ENCODE data around the gene CSNK2B.

GRCh38 chr6:31619805-31620585 is 45.9 kb upstream of the CSNK2B start:
- TF ChIP-seq POLR2A (IDR thresholded peaks at IDR 0.05; ENCODE audit: low read depth, low read length) (peak; percentile 83), POLR2AphosphoS5 (IDR thresholded peaks at IDR 0.05; ENCODE audit: low read depth, low read length) (peak; percentile 94)

Data from GM12892 (cell line).